ENCODE measurements around the gene IL18R1.

DNA sequence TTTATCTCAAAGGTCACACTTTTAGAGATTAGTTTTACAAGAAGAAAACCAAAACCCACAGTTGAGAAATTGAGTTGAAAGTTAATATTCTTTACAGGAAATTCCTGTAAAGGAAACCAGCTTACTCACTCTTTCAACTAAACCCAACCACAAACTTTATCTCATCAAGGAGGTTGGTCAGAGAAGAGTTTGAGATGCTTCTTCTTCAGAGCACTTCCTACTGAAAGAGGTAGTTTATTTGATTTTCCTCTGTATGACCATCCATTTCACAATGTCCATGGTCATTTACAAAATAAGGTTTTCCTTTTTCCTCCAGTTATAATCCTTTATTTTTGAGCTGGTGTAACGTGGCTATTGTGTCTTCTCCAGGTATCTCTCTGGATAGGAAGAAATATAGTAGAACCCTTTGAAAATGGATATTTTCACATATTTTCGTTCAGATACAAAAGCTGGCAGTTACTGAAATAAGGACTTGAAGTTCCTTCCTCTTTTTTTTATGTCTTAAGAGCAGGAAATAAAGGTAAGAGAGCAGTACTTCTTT, 62.9 kb downstream of the IL18R1 start:
- TF ChIP-seq EZH2 (IDR thresholded peaks at IDR 0.05; ENCODE audit: insufficient read depth, poor library complexity, severe bottlenecking) (no peak), EZH2phosphoT487 (IDR thresholded peaks at IDR 0.05; ENCODE audit: insufficient read depth, low read depth) (no peak)
